SK-N-SH treated with all-trans-retinoic acid at 6 μM for 48 hours (cell line): Measurements from ENCODE around the gene NCKAP5.

ENCODE experiments used
- ATAC-seq: fragments of 200-7000 bp; cut with Tn5 transposase; 3 replicates; pipeline ENCODE4 v1.9.1; 2020; ENCODE audit warnings: mild to moderate bottlenecking, moderate library complexity
- BACH2 ChIP-seq: fragments of 250-450 bp; sonication (Bioruptor Pico); IDR thresholded peaks from 2 replicates; pipeline ENCODE4 v1.9.0; 2021; ENCODE audit warnings: mild to moderate bottlenecking, borderline replicate concordance
- CSDC2 ChIP-seq: fragments of 250-450 bp; sonication (Bioruptor Pico); IDR thresholded peaks from 2 replicates; pipeline ENCODE4 v1.5.0; 2020; ENCODE audit warnings: mild to moderate bottlenecking, moderate library complexity
- ESRRG ChIP-seq: fragments of 250-450 bp; sonication (Bioruptor Pico); IDR thresholded peaks from 2 replicates; pipeline ENCODE4 v1.6.1; 2021; ENCODE audit warnings: mild to moderate bottlenecking
- GLIS3 ChIP-seq: fragments of 250-450 bp; sonication (Bioruptor Pico); IDR thresholded peaks from 2 replicates; pipeline ENCODE4 v1.5.0; 2020; ENCODE audit warnings: mild to moderate bottlenecking, moderate library complexity
- ISL1 ChIP-seq: fragments of 250-450 bp; sonication (Bioruptor Pico); IDR thresholded peaks from 2 replicates; pipeline ENCODE4 v2.1.2; 2022; ENCODE audit warnings: mild to moderate bottlenecking, moderate library complexity
- OSR1 ChIP-seq: fragments of 250-450 bp; sonication (Bioruptor Pico); IDR thresholded peaks from 2 replicates; pipeline ENCODE4 v1.8.0; 2022; ENCODE audit warnings: moderate library complexity, mild to moderate bottlenecking, inconsistent platforms
- PPARA ChIP-seq: fragments of 250-450 bp; sonication (Bioruptor Pico); IDR thresholded peaks from 2 replicates; pipeline ENCODE4 v1.5.0; 2020; ENCODE audit warnings: mild to moderate bottlenecking, borderline replicate concordance
- RARB ChIP-seq: fragments of 250-450 bp; sonication (Bioruptor Pico); IDR thresholded peaks from 2 replicates; pipeline ENCODE4 v1.8.0; 2021; ENCODE audit warnings: mild to moderate bottlenecking, moderate library complexity
- SNAI2 ChIP-seq: fragments of 250-450 bp; sonication (Bioruptor Pico); IDR thresholded peaks from 2 replicates; pipeline ENCODE4 v1.5.0; 2020; ENCODE audit warnings: mild to moderate bottlenecking, moderate library complexity
- TCF4 ChIP-seq: fragments of 250-450 bp; sonication (Bioruptor Pico); IDR thresholded peaks from 2 replicates; pipeline ENCODE4 v1.8.0; 2021; ENCODE audit warnings: mild to moderate bottlenecking, moderate library complexity, borderline replicate concordance
- TOX ChIP-seq: fragments of 250-450 bp; sonication (Bioruptor Pico); IDR thresholded peaks from 2 replicates; pipeline ENCODE4 v1.8.0; 2021; ENCODE audit warnings: mild to moderate bottlenecking, moderate library complexity, borderline replicate concordance
- ZC3H10 ChIP-seq: fragments of 250-450 bp; sonication (Bioruptor Pico); IDR thresholded peaks from 2 replicates; pipeline ENCODE4 v1.5.1; 2021; ENCODE audit warnings: mild to moderate bottlenecking, moderate library complexity
- ZFP3 ChIP-seq: fragments of 250-450 bp; sonication (Bioruptor Pico); IDR thresholded peaks from 2 replicates; pipeline ENCODE4 v1.5.0; 2020; ENCODE audit warnings: mild to moderate bottlenecking, moderate library complexity
- ZFP30 ChIP-seq: fragments of 450-650 bp; formaldehyde crosslinking; IDR thresholded peaks from 2 replicates; pipeline ENCODE4 v1.5.0; 2022; ENCODE audit warnings: mild to moderate bottlenecking, moderate library complexity
- ZNF565 ChIP-seq: fragments of 450-650 bp; formaldehyde crosslinking; conservative IDR thresholded peaks from 2 replicates; pipeline ENCODE4 v1.5.0; 2020; ENCODE audit warnings: low read depth, mild to moderate bottlenecking, moderate library complexity
- ZNF70 ChIP-seq: fragments of 450-650 bp; formaldehyde crosslinking; IDR thresholded peaks from 2 replicates; pipeline ENCODE4 v1.5.0; 2020; ENCODE audit warnings: mild to moderate bottlenecking, moderate library complexity
- ZNF8 ChIP-seq: fragments of 450-650 bp; formaldehyde crosslinking; IDR thresholded peaks from 2 replicates; pipeline ENCODE4 v1.5.0; 2020; ENCODE audit warnings: mild to moderate bottlenecking, moderate library complexity
- TF ChIP-seq, protein P1 (sequence below): fragments of 250-450 bp; sonication (Bioruptor Pico); IDR thresholded peaks from 2 replicates; pipeline ENCODE4 v1.8.0; 2020; ENCODE audit warnings: mild to moderate bottlenecking, moderate library complexity, borderline replicate concordance
- TF ChIP-seq, protein P2 (sequence below): fragments of 250-450 bp; sonication (Bioruptor Pico); IDR thresholded peaks from 2 replicates; pipeline ENCODE4 v1.8.0; 2021; ENCODE audit warnings: low read depth, mild to moderate bottlenecking, moderate library complexity, borderline replicate concordance
- TF ChIP-seq, protein P3 (sequence below): fragments of 250-450 bp; sonication (Bioruptor Pico); IDR thresholded peaks from 2 replicates; pipeline ENCODE4 v1.5.0; 2020; ENCODE audit warnings: mild to moderate bottlenecking, moderate library complexity
- TF ChIP-seq, protein P4 (sequence below): fragments of 250-450 bp; sonication (Bioruptor Pico); IDR thresholded peaks from 2 replicates; pipeline ENCODE4 v1.5.1; 2021; ENCODE audit warnings: mild to moderate bottlenecking, moderate library complexity
- TF ChIP-seq, protein P5 (sequence below): fragments of 250-450 bp; sonication (Bioruptor Pico); IDR thresholded peaks from 2 replicates; pipeline ENCODE4 v1.5.1; 2020; ENCODE audit warnings: low read depth, mild to moderate bottlenecking, moderate library complexity

NCKAP5 gene

DNA sequence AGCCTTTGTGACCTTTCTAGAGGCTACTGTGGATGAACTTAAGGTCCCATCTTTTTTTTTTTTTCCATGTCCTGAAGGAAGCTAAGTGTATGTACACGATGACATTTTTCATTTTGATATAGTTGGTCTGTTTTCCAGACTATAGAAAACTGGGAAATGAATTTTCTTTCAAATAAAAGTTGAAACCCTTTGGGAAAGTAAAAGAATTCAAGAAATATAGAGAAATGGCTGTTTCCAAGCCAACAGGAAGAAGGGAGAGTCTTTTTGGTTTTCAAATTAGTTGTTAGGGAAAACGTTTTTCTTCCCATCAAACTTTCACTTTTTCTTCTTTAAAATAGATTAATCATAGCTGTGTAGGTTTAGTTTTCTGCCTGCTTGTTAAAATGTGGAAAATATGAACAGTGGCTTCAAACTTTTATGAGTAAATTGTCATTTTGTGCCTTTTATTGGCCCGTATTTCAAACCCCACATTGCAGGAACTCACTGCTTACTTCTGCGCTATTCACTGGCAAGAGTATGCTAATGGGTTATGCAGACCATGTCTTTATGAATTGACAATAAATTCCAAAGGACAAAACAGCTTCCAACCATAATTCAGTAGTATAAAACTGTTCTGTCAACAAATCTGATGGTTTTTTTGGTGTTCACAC is 870.6 kb downstream of the NCKAP5 start (continued):
- TF ChIP-seq ZNF565: no peak
- TF ChIP-seq ZFP30 (CRISPR knock-in tag): no peak
- TF ChIP-seq ESRRG (CRISPR knock-in tag): no peak
- TF ChIP-seq CSDC2: no peak
- TF ChIP-seq TCF4 (CRISPR knock-in tag): no peak

DNA sequence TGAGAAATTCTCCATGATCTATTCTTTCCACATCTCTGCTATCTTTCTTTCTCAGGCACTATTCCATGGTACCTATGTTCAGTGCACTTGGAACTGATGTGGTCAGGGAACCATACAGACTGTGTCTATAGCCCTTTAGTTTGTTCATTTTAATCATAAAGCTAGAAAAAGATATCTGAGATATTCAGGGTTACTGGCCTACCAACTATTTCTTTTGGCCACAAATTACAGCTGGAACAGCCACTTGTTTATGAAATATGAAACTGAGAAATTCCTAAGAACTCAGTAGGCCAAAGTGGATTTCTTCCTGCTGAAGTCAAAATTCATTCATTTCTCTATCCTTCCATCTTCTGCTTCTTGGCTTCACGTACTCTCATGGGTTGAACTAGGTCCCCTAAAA is 875.4 kb downstream of the NCKAP5 start:
- no peak for ATAC-seq
- TF ChIP-seq ZNF70 (no peak), CSDC2 (no peak), ISL1 (no peak), OSR1 (no peak), ZFP30 (CRISPR knock-in tag) (no peak), RARB (CRISPR knock-in tag) (no peak), ZC3H10 (CRISPR knock-in tag) (no peak), BACH2 (CRISPR knock-in tag) (no peak), SNAI2 (no peak), ZFP3 (CRISPR knock-in tag) (no peak), ZNF8 (no peak)
- TF ChIP-seq, protein P1, sequence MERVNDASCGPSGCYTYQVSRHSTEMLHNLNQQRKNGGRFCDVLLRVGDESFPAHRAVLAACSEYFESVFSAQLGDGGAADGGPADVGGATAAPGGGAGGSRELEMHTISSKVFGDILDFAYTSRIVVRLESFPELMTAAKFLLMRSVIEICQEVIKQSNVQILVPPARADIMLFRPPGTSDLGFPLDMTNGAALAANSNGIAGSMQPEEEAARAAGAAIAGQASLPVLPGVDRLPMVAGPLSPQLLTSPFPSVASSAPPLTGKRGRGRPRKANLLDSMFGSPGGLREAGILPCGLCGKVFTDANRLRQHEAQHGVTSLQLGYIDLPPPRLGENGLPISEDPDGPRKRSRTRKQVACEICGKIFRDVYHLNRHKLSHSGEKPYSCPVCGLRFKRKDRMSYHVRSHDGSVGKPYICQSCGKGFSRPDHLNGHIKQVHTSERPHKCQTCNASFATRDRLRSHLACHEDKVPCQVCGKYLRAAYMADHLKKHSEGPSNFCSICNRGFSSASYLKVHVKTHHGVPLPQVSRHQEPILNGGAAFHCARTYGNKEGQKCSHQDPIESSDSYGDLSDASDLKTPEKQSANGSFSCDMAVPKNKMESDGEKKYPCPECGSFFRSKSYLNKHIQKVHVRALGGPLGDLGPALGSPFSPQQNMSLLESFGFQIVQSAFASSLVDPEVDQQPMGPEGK (CRISPR knock-in tag): no peak
- TF ChIP-seq, protein P2, sequence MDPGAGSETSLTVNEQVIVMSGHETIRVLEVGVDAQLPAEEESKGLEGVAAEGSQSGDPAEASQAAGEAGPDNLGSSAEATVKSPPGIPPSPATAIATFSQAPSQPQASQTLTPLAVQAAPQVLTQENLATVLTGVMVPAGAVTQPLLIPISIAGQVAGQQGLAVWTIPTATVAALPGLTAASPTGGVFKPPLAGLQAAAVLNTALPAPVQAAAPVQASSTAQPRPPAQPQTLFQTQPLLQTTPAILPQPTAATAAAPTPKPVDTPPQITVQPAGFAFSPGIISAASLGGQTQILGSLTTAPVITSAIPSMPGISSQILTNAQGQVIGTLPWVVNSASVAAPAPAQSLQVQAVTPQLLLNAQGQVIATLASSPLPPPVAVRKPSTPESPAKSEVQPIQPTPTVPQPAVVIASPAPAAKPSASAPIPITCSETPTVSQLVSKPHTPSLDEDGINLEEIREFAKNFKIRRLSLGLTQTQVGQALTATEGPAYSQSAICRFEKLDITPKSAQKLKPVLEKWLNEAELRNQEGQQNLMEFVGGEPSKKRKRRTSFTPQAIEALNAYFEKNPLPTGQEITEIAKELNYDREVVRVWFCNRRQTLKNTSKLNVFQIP (CRISPR knock-in tag): no peak
- TF ChIP-seq, protein P3, sequence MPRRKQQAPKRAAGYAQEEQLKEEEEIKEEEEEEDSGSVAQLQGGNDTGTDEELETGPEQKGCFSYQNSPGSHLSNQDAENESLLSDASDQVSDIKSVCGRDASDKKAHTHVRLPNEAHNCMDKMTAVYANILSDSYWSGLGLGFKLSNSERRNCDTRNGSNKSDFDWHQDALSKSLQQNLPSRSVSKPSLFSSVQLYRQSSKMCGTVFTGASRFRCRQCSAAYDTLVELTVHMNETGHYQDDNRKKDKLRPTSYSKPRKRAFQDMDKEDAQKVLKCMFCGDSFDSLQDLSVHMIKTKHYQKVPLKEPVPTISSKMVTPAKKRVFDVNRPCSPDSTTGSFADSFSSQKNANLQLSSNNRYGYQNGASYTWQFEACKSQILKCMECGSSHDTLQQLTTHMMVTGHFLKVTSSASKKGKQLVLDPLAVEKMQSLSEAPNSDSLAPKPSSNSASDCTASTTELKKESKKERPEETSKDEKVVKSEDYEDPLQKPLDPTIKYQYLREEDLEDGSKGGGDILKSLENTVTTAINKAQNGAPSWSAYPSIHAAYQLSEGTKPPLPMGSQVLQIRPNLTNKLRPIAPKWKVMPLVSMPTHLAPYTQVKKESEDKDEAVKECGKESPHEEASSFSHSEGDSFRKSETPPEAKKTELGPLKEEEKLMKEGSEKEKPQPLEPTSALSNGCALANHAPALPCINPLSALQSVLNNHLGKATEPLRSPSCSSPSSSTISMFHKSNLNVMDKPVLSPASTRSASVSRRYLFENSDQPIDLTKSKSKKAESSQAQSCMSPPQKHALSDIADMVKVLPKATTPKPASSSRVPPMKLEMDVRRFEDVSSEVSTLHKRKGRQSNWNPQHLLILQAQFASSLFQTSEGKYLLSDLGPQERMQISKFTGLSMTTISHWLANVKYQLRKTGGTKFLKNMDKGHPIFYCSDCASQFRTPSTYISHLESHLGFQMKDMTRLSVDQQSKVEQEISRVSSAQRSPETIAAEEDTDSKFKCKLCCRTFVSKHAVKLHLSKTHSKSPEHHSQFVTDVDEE (CRISPR knock-in tag): no peak

DNA sequence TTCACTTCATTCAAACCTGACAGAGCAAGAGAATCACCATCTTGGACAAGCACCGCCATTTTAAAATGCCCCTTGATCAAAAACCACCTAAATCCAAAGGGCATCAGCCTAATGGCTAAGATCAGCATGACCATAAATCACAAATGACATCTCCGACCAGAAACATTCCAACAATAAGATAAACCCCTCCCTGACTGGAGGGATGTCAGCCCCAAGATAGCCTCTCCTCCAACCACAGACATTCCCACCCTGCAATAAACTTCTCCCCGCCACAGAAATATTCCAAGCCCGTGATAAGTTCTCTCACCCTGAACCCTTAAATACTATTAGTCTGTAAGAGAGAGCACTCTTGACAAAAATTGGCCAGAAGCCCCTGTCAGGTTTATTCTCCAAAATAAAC is 876.7 kb downstream of the NCKAP5 start:
- ATAC-seq: no peak
- TF ChIP-seq, protein P1 (CRISPR knock-in tag): no peak
- TF ChIP-seq ZNF565 (no peak), ZFP30 (CRISPR knock-in tag) (no peak), ISL1 (no peak), TCF4 (CRISPR knock-in tag) (no peak), RARB (CRISPR knock-in tag) (no peak), SNAI2 (no peak), ZNF8 (no peak), TOX (CRISPR knock-in tag) (no peak), GLIS3 (CRISPR knock-in tag) (no peak), PPARA (CRISPR knock-in tag) (no peak), ZNF70 (no peak)
- TF ChIP-seq, protein P4, sequence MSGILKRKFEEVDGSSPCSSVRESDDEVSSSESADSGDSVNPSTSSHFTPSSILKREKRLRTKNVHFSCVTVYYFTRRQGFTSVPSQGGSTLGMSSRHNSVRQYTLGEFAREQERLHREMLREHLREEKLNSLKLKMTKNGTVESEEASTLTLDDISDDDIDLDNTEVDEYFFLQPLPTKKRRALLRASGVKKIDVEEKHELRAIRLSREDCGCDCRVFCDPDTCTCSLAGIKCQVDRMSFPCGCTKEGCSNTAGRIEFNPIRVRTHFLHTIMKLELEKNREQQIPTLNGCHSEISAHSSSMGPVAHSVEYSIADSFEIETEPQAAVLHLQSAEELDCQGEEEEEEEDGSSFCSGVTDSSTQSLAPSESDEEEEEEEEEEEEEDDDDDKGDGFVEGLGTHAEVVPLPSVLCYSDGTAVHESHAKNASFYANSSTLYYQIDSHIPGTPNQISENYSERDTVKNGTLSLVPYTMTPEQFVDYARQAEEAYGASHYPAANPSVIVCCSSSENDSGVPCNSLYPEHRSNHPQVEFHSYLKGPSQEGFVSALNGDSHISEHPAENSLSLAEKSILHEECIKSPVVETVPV: no peak
- TF ChIP-seq, protein P5, sequence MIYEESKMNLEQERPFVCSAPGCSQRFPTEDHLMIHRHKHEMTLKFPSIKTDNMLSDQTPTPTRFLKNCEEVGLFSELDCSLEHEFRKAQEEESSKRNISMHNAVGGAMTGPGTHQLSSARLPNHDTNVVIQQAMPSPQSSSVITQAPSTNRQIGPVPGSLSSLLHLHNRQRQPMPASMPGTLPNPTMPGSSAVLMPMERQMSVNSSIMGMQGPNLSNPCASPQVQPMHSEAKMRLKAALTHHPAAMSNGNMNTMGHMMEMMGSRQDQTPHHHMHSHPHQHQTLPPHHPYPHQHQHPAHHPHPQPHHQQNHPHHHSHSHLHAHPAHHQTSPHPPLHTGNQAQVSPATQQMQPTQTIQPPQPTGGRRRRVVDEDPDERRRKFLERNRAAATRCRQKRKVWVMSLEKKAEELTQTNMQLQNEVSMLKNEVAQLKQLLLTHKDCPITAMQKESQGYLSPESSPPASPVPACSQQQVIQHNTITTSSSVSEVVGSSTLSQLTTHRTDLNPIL (CRISPR knock-in tag): no peak
- TF ChIP-seq, protein P3 (CRISPR knock-in tag): no peak
- TF ChIP-seq, protein P2 (CRISPR knock-in tag): no peak
